ENCODE measurements around the gene NUBPL. TPM values are rescaled to one million over a fixed set of nuclear protein-coding genes. Genes with fewer than 3 reads are reported as not detected.

The NUBPL gene
- total and polyA plus RNA-seq, 2 experiments from 2014 or later: 22.9 to 30.8 TPM

DNA sequence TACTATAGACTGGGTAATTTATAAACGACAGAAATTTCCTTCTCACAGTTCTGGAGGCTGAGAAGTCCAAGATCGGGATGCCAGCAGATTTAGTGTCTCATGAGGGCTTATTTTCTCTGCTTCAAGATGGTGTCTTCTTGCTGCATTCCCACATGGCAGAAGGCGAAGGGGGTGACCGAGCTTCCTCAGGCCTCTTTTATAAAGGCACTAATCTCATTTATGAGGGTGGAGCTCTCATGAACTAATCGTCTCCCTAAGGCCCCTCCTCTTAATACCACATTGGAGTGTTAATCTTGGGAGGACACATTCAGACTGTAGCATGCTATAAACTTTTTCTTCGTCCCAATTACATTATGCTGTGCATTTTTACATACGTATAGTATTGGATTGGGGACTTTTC, 315.5 kb downstream of the NUBPL start:
- Histone ChIP-seq H3K9me3 (ENCODE audit: low read depth) (no peaks in the 10 kb centered on the region), H3K4me1 (ENCODE audit: low read depth) (no peaks in the 10 kb centered on the region), H3K4me3 (no peak overlapping the region), H3K27me3 (no peaks in the 10 kb centered on the region), H3K36me3 (no peaks in the 10 kb centered on the region), H3K27ac (no peak overlapping the region)
- TF ChIP-seq, protein P1, sequence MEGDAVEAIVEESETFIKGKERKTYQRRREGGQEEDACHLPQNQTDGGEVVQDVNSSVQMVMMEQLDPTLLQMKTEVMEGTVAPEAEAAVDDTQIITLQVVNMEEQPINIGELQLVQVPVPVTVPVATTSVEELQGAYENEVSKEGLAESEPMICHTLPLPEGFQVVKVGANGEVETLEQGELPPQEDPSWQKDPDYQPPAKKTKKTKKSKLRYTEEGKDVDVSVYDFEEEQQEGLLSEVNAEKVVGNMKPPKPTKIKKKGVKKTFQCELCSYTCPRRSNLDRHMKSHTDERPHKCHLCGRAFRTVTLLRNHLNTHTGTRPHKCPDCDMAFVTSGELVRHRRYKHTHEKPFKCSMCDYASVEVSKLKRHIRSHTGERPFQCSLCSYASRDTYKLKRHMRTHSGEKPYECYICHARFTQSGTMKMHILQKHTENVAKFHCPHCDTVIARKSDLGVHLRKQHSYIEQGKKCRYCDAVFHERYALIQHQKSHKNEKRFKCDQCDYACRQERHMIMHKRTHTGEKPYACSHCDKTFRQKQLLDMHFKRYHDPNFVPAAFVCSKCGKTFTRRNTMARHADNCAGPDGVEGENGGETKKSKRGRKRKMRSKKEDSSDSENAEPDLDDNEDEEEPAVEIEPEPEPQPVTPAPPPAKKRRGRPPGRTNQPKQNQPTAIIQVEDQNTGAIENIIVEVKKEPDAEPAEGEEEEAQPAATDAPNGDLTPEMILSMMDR (IDR thresholded peaks at IDR 0.05; ENCODE audit: low read depth, low read length): no peak
- DNase-seq (ENCODE audit: low read depth in 1 of 2, low spot score in 1 of 2): no peak

DNA sequence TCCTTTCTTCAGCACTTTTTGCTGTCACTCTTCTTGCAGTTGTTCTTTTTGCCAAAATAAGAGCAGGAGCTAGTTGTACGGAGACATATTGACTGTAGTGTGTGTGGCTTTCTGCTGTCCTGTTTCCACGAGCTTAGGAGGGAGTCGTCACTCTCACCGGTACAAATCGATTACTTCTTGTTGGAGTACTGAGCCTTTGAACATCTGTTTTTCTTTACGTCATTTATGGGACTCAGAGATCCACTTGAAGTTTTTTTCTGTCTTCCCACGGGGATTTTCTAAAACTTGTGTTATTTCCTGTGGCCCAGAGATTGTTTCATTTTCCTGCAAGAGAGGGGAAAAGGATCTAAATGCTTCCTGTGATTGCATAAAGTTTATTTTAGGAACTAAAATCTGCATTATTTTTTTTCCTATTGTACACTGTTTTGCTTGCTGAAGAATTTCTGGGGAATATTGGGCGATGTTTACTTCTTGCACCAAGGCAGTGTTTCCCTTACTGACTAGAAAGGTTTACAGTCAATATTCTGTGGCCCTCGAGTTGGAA, 316.1 kb downstream of the NUBPL start:
- H3K27ac ChIP-seq: no peak overlapping the region
- DNase-seq (ENCODE audit: low read depth in 1 of 2, low spot score in 1 of 2): peak in 1 of 2 donors; percentile 54
- no peaks in the 10 kb centered on the region for H3K4me1 ChIP-seq (ENCODE audit: low read depth)
- TF ChIP-seq, protein P1 (IDR thresholded peaks at IDR 0.05; ENCODE audit: low read depth, low read length): no peak
- no peaks in the 10 kb centered on the region for H3K36me3 ChIP-seq
- H3K27me3 ChIP-seq: no peaks in the 10 kb centered on the region
- no peak overlapping the region for H3K4me3 ChIP-seq
- H3K9me3 ChIP-seq (ENCODE audit: low read depth): no peaks in the 10 kb centered on the region

GRCh38 chr14:31879661-31880348, 318.6 kb downstream of the NUBPL start:
- TF ChIP-seq, protein P1 (IDR thresholded peaks at IDR 0.05; ENCODE audit: low read depth, low read length): no peak
- no peaks in the 10 kb centered on the region for H3K27me3 ChIP-seq
- no peaks in the 10 kb centered on the region for H3K36me3 ChIP-seq
- H3K4me1 ChIP-seq (ENCODE audit: low read depth): no peaks in the 10 kb centered on the region
- H3K9me3 ChIP-seq (ENCODE audit: low read depth): no peaks in the 10 kb centered on the region
- H3K27ac ChIP-seq: no peak overlapping the region
- no peak overlapping the region for H3K4me3 ChIP-seq
- no peak for DNase-seq (ENCODE audit: low read depth in 1 of 2, low spot score in 1 of 2)

- no peaks in the 10 kb centered on the region for H3K9me3 ChIP-seq (ENCODE audit: low read depth)
These were observed 319.7 kb downstream of the NUBPL start for GRCh38 chr14:31880935-31881334.

GRCh38 chr14:31881531-31882310, 320.5 kb downstream of the NUBPL start:
- no peaks in the 10 kb centered on the region for H3K27me3 ChIP-seq
- H3K9me3 ChIP-seq (ENCODE audit: low read depth): no peaks in the 10 kb centered on the region
- H3K36me3 ChIP-seq: no peaks in the 10 kb centered on the region
- peak in 1 of 2 donors; percentile 38 for DNase-seq (ENCODE audit: low read depth in 1 of 2, low spot score in 1 of 2)
- H3K4me1 ChIP-seq (ENCODE audit: low read depth): no peaks in the 10 kb centered on the region
- H3K4me3 ChIP-seq: no peak overlapping the region
- no peak overlapping the region for H3K27ac ChIP-seq
- TF ChIP-seq, protein P1 (IDR thresholded peaks at IDR 0.05; ENCODE audit: low read depth, low read length): no peak

More at GRCh38 chr14:31880935-31881334, 319.7 kb downstream of the NUBPL start:
- Histone ChIP-seq H3K4me1 (ENCODE audit: low read depth) (no peaks in the 10 kb centered on the region), H3K4me3 (no peak overlapping the region), H3K27me3 (no peaks in the 10 kb centered on the region), H3K36me3 (no peaks in the 10 kb centered on the region), H3K27ac (no peak overlapping the region)
- TF ChIP-seq, protein P1 (IDR thresholded peaks at IDR 0.05; ENCODE audit: low read depth, low read length): no peak
- peak; percentile 14 to 92 for DNase-seq (ENCODE audit: low read depth in 1 of 2, low spot score in 1 of 2)
